Activated B cell treated with CpG ODN at 0.5 μM for 24 hours (primary cell): Measurements from ENCODE around the gene STC2. TPM values are rescaled to one million over a fixed set of nuclear protein-coding genes. Genes with fewer than 3 reads are reported as not detected.

ENCODE experiments used
- ATAC-seq: fragments of 200-7000 bp; cut with Tn5 transposase; one replicate; pipeline ENCODE4 v1.10.0; 2021; ENCODE audit warnings: low read depth, mild to moderate bottlenecking, moderate library complexity
- CTCF ChIA-PET: fragments of 350-600 bp; sonication (Branson Sonifier 250); formaldehyde crosslinking; loops from one replicate; lab custom pipeline; 2021; ENCODE audit warnings: antibody characterized with exemption; lab: Charles Lee
- POLR2A ChIA-PET: fragments of 350-600 bp; sonication (Branson Sonifier 250); formaldehyde crosslinking; loops from one replicate; lab custom pipeline; 2021; ENCODE audit warnings: antibody characterized with exemption; lab: Charles Lee
- DNase-seq: peaks from one replicate; pipeline ENCODE4 v3.0.0; 2022
- H3K27ac Mint-ChIP-seq: one replicate; pipeline ENCODE4 v1.8.0; 2020; ENCODE audit warnings: mixed read lengths
- H3K27me3 Mint-ChIP-seq: one replicate; pipeline ENCODE4 v1.8.0; 2021; ENCODE audit warnings: mixed read lengths
- H3K36me3 Mint-ChIP-seq: one replicate; pipeline ENCODE4 v1.8.0; 2021; ENCODE audit warnings: low read depth, mixed read lengths
- H3K4me1 Mint-ChIP-seq: one replicate; pipeline ENCODE4 v1.8.0; 2021; ENCODE audit warnings: mixed read lengths
- H3K4me3 Mint-ChIP-seq: one replicate; pipeline ENCODE4 v1.8.0; 2020; ENCODE audit warnings: mild to moderate bottlenecking, mixed read lengths
- H3K9me3 Mint-ChIP-seq: one replicate; pipeline ENCODE4 v1.8.0; 2020; ENCODE audit warnings: mixed read lengths
- intact Hi-C: fragments of 100-400 bp; cut with micrococcal nuclease; formaldehyde crosslinking; loops from one replicate; pipeline ENCODE4 v1.15.1; 2024
- total RNA-seq: library from RNA; stranded (reverse); gene quantifications from 2 replicates; pipeline ENCODE4 v1.2.3, GENCODE V29; 2022
- TF ChIP-seq, protein P1 (sequence below): fragments of 200-600 bp; IDR thresholded peaks from one replicate; pipeline ENCODE4 v1.8.0; 2022; ENCODE audit warnings: antibody characterized with exemption, mild to moderate bottlenecking

The STC2 gene
- total RNA-seq, 1 donor from 2014 or later, result 0.29 TPM

DNA sequence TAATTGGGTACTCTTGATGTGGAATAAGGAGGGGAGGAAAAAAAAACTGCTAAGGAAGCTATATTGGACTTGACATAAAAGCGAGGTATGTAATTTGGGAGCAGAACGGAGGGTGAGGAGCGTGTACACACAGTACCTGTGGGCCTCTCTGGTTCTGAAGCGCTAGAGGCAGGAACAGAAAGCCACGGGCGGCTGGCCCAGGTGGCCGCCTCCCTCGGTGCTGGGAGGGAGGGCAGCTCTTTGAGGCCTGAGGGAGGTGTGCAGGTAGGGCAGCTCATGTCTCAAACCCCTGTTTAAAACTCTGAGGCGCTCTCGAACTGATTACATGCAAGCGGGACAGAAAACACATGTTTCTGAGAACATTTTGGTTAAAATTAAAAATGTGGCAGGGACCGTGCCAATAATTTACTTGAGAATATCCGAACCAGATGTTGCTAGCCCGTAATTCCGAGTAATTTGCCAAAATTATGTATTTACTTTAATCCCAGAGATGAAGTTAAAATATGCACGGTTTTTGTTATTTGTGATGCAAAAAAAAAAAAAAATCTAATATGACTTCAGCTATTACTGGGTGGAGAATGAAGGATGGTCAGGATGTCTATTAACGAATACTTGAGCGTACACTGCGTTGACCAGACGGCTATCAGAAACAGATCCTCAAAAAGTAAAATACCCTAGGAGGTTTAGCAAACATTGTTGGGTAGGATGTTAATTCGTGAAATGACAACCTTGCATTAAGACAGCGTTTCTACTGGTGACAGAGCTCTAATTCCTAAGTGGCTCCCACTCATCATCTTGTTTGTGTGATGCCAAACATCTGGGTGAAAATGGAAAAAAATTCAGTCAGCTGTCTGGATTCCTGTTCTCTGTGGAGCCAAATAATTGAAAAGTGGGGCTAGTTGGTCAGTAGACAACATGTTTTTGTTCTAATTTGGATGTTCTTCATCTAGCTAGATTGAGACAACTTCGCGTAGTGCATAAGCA lies 24.4 kb upstream of the STC2 start:
- ATAC-seq (no peak), DNase-seq (no peak)
- no peak overlapping the region for H3K27ac Mint-ChIP-seq
- ChIA-PET CTCF (no interaction called here), POLR2A (no interaction called here)
- TF ChIP-seq, protein P1, sequence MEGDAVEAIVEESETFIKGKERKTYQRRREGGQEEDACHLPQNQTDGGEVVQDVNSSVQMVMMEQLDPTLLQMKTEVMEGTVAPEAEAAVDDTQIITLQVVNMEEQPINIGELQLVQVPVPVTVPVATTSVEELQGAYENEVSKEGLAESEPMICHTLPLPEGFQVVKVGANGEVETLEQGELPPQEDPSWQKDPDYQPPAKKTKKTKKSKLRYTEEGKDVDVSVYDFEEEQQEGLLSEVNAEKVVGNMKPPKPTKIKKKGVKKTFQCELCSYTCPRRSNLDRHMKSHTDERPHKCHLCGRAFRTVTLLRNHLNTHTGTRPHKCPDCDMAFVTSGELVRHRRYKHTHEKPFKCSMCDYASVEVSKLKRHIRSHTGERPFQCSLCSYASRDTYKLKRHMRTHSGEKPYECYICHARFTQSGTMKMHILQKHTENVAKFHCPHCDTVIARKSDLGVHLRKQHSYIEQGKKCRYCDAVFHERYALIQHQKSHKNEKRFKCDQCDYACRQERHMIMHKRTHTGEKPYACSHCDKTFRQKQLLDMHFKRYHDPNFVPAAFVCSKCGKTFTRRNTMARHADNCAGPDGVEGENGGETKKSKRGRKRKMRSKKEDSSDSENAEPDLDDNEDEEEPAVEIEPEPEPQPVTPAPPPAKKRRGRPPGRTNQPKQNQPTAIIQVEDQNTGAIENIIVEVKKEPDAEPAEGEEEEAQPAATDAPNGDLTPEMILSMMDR, result no peak
- no peak overlapping the region for H3K4me3 Mint-ChIP-seq
- intact Hi-C loops, result no loop called here
- H3K9me3 Mint-ChIP-seq, result no peaks in the 10 kb centered on the region
- no peaks in the 10 kb centered on the region for H3K36me3 Mint-ChIP-seq
- H3K4me1 Mint-ChIP-seq, result no peaks in the 10 kb centered on the region
- peaks cover 14% of the 10 kb centered on the region for H3K27me3 Mint-ChIP-seq

DNA sequence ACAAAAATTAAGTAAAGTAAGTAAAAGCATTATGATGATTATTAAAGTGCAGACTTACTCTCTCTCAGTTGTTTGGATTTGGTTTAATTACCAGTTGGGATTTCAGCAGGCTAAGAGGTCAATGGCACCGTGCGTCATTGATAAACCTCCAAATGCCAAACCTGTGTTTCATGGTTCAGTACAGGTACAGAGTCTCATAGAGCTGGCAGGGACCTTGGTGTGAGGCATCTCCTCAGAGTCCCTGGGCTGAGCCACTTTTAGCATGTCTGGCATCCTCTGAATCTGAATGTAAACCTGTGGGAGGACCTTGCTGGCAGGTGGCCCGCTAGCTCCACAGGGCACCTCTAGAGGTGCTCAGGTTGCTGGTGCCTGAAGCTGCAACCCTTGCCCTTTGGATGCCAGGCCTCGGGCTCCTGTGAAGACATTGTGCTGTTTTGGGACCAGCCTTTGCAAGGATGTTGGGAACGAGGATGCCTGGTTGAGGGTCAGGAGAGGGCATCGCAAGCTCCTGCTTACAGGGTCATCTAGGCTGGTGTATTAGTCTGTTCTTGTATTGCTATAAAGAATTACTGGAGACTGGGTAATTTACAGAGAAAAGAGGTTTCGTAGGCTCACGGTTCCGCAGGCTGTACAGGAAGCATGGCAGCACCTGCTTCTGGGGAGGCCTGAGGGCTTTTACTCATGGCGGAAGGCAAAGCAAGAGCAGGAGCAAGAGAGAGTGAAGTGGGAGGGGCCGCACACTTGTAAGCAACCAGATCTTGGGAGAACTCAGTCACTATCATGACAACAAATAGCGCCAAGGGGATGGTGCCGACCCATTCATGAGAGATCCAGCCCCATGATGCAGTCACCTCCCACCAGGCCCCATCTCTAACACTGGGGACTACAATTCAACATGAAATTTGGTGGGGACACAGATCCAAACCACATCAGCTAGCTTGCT lies 14.9 kb upstream of the STC2 start:
- H3K27ac Mint-ChIP-seq, result no peak overlapping the region
- intact Hi-C loops, result no loop called here
- ChIA-PET CTCF (no interaction called here), POLR2A (no interaction called here)
- peaks cover 3% of the 10 kb centered on the region for H3K9me3 Mint-ChIP-seq
- H3K36me3 Mint-ChIP-seq, result no peaks in the 10 kb centered on the region
- peaks cover 15% of the 10 kb centered on the region for H3K27me3 Mint-ChIP-seq
- no peak overlapping the region for H3K4me3 Mint-ChIP-seq
- TF ChIP-seq, protein P1, result no peak
- ATAC-seq, result no peak
- H3K4me1 Mint-ChIP-seq, result no peaks in the 10 kb centered on the region
- no peak for DNase-seq

DNA sequence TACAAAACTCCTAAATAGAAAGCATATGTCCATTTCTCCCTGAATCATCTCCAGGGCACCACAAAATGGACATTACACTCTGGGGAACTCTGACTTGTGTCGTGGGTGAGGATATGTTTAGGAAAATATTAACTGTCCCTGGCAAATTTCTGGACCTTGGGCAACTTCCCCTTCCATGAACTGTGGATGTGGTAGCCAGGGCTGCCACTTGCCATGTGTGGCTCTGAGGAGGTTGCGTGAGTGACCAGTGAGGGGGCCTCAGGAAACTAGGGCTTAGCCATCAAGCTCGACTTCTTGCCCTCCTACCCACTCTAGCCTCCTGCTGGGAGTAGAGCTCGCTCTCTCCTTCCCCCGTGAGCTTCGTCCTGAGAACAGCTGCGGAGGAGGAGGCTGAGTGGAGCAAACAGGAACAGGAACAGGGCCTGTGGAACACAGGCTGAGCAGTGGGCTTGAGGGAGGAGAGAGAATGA lies 13.8 kb upstream of the STC2 start:
- H3K4me1 Mint-ChIP-seq, result no peaks in the 10 kb centered on the region
- TF ChIP-seq, protein P1, result no peak
- CTCF ChIA-PET, result no interaction called here
- ATAC-seq (no peak), DNase-seq (no peak)
- intact Hi-C loops, result no loop called here
- peaks cover 16% of the 10 kb centered on the region for H3K27me3 Mint-ChIP-seq
- H3K9me3 Mint-ChIP-seq, result peaks cover 3% of the 10 kb centered on the region
- H3K27ac Mint-ChIP-seq, result no peak overlapping the region
- H3K36me3 Mint-ChIP-seq, result no peaks in the 10 kb centered on the region
- POLR2A ChIA-PET, result no interaction called here
- no peak overlapping the region for H3K4me3 Mint-ChIP-seq

DNA sequence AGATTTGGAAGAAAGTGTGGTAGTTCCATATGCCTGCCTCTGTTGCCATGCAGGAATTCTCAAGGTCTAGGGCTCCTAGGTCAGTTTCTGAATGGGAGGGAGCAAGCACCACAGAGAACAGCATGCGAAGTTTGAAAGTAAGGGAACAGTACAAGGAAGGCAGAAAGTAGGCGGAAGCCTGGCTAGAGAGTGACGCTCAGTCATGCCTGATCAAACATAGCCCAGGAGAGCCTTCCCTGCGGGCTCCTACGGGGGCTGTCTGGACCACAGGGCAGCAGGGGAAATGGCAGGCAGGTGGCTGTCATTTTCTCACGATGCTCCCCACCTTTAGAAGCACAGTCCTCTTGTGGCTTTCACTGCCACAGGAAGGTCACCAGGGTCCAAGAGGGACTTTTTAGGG lies 12.8 kb upstream of the STC2 start:
- CTCF ChIA-PET, result no interaction called here

More for the DNA sequence above, 12.8 kb upstream of the STC2 start:
- H3K9me3 Mint-ChIP-seq, result peaks cover 3% of the 10 kb centered on the region
- H3K27ac Mint-ChIP-seq, result no peak overlapping the region
- H3K4me3 Mint-ChIP-seq, result no peak overlapping the region
- ATAC-seq (no peak), DNase-seq (no peak)
- peaks cover 22% of the 10 kb centered on the region for H3K27me3 Mint-ChIP-seq
- POLR2A ChIA-PET, result no interaction called here
- TF ChIP-seq, protein P1, result no peak
- intact Hi-C loops, result no loop called here
- no peaks in the 10 kb centered on the region for H3K4me1 Mint-ChIP-seq
- no peaks in the 10 kb centered on the region for H3K36me3 Mint-ChIP-seq
